Anterior cingulate cortex (tissue), 58 donors: ENCODE data around the gene RHOD.

Source experiments
- DNase-seq, 58 donors: peaks; one replicate each; lab custom pipeline; 2025; lab: John Stamatoyannopoulos, UW

Gene RHOD

DNA sequence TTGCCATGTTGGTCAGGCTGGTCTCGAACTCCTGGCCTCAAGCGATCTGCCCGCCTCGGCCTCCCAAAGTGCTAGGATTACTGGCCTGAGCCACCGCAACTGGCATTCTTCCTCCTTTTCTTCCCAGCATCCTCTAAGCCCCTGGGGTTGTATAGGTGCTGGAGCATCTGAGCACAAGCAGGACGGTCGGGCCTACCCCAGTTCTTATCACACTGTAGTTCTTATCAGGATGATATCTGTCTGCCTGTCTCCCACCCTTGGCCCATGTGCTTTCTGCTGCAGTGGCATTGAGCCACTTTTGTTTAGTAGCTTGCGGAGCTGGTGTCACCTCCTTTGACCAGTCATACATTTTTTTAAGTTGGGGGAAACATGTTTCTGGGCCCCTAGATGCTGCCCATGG is 1.9 kb downstream of the RHOD start:
- no peak for DNase-seq

DNA sequence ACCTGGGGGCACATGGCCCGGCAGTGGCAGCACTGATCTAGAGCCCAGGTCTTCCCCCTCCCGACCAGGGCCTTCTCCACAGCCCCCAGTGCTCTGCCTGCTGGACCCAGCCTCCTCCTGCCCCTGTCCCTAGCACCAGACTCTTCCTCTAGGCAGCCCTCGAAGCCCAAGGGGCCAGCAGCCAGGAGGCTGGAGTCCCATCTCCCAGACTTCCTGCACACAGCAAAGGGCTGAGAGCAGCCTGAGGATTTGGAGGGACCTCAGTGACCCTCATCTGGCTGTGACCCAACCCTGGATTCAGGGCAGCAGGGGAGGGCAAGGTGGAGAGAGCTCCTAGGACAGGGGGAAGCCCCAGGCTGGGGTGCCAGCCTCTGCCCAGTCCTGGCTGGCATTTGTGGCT is 3.0 kb downstream of the RHOD start:
- no peak for DNase-seq

DNA sequence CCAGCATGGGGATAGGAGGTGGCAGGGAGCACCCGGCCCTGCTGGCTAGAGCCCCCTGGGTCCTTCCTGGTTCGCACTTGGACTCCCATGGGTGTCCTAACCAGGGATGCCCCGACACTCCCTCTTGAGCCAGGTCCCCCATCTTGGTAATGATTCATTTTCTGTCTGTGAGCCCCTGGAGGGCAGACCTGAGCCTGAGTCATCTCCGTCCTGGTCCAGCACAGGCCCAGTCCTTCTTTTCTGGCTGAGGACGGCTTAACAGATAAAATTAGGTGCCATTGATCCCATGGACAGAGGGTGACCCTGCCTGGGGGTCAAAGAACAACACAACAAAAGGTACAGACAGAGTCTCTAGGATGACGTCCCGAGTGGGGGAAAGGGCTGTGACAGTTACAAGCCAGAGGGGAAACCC is 3.5 kb downstream of the RHOD start:
- no peak for DNase-seq

DNA sequence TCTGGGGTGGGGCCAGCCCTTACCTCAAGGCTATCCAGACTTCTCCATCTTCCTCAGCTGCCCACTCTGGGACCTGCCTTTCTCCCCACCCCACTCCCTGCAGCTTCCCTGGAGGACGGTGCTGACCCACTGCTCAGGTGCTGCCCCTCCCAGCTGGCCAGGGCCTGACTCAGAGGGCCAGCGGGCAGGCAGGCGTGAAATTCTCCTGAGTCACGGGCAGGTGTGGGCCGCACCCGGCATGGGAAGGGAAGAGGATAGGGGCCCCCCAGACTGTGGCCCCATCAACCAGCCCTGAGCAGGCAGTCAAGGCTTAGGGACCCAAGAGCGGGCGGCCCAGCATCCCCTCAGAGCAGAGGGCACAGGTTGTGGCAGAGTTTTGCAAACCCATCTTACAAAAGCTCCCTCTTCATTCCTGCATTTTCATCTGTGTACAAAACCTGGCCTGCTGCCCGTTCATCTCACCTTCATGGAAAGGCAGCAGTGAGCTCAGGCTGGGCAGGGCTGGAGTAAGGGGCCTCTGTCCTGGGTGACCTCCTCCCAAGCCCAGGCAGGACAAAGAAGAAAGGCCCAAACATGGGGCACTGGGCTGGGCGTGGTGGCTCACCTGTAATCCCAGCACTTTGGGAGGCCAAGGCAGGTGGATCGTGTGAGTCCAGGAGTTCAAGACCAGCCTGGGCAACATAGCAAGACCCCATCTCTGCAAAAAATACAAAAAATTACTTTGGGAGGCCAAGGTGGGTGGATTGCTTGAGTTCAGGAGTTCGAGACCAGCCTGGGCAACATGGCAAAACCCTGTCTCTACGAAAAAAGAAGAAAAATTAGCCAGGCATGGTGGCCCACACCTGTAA is 6.1 kb downstream of the RHOD start:
- DNase-seq, result no peak

DNA sequence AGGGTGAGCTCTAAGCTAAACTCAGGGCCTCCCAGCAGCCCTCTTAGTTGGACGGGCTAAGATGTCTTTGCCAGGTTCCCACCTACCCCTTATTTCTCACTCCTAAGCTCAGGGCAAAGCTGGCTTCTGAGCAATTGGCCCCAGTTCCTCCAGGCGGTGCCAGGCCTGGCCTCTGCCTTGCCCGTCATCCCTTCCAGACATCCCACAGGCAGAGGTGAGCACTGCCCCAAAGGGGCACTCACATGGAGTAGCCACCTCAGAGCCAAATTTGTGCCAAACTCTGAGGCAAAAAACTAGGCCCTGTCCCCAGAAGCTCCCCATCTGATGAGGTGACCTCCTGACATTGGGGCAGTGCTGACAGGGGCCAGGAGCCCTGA is 9.7 kb downstream of the RHOD start:
- no peak for DNase-seq

DNA sequence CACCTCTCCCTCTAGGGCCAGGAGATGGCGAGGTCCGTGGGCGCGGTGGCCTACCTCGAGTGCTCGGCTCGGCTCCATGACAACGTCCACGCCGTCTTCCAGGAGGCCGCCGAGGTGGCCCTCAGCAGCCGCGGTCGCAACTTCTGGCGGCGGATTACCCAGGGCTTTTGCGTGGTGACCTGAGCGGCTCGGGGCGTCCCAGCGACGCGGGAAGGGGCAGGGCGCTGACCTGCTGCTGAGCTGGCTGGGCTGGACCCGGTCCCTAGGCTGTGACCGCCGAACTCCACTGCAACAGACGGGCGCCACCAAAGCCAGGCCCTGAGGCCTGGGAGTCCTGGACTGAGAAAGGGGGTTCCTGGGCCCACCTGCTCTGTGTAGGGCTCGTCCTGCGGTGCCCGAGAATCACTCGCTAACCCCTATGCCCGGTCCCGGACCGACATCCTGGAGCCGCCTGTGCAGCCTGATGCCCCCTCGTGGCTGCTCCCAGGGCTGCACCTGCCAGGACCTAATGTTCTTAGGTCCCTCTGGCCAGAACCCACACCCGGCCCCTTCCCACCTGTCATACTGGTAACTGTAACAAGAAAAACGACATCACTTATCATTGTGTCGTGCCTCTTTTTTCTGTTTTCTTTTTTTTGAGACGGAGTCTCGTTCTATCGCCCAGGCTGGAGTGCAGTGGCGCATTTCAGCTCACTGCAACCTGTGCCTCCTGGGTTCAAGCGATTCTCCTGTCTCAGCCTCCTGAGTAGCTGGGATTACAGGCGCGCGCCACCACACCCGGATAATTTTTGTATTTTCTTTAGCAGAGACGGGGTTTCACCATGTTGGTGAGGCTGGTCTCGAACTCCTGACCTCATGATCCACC is 15.0 kb downstream of the RHOD start:
- peak in 48 of 58 donors; percentile 4 to 67 (median 24) for DNase-seq

DNA sequence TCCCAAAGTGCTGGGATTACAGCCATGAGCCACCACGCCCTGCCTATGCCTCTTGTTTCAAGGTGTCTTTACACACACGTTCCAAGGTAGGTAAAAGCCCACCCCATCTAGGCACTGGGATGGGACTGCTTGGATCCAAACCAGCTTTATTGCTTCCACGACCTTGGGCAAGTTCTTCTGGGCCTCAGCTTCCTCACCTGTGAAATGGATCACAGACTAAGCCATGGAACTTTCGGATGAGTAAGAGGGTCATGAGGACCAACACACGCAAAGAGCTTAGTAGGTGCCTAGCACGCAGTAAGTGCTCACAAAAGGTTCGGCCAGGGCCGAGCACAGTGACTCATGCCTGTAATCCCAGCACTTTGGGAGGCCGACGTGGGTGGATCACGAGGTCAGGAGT is 15.6 kb downstream of the RHOD start:
- DNase-seq, result no peak

DNA sequence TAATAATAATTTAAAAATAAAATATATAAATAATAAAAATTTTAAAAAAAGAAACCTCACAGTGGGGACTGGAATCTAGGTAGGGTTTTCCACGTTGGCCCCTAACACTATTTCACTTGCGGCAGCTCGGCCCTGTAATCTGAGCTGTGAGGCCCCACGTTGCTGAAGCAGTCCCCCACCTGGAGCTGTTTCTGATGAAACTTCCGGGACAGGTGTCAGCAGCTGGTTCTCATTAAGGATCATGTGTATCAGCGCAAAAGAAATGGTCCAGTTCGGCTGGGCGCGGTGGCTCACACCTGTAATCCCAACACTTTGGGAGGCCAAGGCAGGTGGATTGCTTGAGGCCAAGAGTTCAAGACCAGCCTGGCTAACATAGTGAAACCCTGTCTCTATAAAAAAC is 17.3 kb downstream of the RHOD start:
- DNase-seq, result no peak

DNA sequence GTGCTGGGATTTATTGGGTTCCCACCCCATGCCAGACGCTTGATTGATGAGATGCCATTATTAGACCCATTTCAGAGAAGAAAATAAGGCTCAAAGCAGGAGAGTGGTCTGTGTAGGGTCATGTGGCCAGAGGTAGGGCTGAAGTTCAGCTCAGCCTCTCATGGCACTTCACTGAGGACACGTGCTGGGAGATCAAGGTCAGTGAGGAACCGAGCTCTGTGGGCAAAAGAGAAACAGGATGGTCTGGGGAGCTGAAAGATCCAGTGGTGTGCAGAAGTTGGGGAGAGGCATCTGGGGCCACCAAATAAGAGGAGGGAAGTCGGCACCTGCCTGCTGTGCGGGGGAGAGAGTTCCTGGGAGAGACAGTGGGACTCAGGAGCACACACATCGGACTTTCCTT is 19.6 kb downstream of the RHOD start:
- no peak for DNase-seq

DNA sequence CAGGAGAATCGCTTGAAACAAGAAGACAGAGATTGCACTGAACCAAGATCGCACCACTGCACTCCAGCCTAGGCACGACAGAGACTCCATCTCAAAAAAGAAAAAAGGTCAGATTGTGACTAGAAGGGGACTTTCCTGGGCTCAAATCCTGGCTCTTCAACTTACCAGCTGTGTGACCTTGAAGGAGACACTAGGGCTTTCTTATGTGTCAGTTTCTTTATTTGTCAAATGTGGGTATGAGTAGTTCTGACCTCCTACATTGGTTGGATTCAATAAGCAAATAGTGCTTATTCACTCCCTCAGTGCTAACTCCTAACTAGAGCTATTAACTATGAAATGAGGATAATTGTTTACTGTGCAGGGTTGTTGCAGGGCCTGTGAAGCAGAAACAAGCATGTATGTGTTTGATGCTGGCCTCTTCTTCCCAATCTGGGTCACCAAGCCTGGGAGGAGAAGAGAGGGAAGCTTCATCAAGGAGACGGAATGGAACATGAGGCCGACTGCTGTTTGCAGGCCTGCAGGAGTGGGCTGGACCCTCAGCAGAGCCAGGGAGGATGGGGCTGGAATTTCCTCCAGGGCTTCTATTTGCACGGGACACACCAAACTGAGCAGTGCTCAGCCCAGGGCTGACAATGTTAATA is 22.5 kb downstream of the RHOD start:
- no peak for DNase-seq

DNA sequence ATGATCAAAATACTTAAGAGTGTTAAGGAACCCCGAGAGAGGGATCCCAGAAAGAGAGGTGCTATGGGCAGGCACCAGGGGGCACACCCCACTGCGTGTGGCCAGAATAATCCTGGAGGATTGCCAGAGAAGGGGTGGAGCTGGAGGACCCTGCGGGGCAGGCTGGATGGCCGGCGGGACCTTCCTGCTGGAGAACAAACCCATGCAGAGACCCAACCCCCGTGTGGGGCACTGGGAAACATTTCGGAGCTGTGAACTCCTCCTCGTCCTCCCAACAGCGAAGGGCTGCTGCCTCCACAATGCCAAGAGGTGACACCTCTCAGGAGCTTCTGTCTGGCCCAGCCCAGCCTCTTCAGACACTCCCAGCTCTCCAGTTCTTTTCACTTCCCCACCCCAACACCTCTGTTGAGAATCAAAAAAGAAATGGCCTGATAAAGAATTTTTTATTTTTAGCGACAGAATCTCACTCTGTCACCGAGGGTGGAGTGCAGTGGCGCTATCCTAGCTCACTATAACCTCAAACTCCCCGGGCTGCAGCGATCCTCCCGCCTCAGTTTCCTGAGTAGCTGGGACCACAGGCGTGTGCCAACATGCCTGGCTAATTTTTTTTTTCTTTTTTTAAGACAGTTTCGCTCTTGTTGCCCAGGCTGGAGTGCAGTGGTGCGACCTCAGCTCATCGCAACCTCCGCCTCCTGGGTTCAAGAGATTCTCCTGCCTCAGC is 25.6 kb downstream of the RHOD start:
- no peak for DNase-seq

DNA sequence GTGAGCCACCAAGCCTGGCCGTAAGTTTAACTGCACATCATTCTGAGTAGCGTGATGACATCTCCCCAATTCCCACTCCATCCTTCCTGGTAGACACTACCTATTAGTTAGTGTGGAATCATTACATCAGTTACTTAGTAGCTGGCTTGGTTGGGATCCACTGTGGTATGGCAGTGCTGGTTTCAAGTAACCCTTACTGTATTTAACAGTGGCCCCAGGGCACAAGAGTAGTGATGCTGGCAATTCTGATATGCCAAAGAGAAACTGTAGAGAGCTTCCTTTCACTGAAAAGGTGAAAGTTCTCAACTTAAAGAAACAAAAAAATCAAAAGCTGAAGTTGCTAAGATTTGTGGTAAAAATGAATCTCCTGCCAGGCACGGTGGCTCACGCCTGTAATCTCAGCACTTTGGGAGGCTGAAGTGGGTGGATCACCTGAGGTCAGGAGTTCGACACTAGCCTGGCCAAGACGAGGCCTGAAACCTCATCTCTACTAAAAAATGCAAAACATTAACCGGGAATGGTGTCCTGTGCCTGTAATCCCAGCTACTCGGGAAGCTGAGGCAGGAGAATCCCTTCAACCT is 27.2 kb downstream of the RHOD start:
- no peak for DNase-seq

DNA sequence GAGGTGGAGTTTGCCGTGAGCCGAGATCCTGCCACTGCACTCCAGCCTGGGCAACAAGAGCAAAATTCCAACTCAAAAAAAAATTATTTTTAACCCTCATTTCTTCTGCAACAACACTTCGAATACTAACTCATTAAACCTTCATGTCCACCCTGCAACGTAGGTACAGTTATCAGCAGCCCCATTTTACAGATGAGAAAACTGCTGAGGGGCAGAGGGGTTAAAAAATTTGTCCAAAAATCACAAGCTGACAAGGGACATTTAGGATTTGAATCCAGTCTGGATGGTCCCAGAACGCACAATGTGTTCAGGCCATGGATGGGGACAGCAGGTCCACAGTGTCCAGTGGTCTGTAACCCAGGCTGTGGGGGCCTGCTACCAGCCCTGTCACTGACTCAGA is 29.0 kb downstream of the RHOD start:
- DNase-seq, result no peak

DNA sequence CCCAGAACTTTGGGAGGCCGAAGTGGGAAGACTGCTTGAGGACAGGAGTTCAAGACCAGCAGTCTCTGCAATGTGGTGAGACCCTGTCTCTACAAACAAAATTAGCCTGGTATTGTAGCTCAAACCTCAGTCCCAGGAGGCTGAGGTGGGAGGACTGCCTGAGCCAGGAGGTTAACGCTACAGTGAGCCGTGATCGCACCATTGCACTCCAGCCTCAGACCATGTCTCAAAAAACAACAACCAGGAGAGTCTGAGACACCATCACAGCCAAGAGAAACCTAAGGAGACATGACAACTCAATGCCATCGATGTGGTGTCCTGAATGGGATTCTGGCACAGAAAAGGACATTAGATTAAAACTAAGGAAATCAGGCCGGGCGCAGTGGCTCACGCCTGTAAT is 34.1 kb downstream of the RHOD start:
- no peak for DNase-seq

DNA sequence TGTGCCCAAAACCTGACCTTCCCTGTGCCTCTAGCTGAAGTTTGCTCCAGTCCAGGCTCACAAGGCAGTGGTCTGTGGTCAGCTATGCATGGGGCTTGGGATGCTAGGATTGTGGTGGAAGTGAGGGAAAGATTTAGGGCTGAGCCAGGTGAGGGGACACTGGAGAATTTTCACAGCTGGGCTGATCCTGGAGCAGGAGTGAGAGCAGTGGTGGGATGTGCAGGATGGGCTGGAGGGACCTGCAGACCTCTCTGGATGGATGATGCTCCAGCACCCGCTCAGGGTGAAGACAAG is 38.5 kb downstream of the RHOD start:
- DNase-seq, result no peak

DNA sequence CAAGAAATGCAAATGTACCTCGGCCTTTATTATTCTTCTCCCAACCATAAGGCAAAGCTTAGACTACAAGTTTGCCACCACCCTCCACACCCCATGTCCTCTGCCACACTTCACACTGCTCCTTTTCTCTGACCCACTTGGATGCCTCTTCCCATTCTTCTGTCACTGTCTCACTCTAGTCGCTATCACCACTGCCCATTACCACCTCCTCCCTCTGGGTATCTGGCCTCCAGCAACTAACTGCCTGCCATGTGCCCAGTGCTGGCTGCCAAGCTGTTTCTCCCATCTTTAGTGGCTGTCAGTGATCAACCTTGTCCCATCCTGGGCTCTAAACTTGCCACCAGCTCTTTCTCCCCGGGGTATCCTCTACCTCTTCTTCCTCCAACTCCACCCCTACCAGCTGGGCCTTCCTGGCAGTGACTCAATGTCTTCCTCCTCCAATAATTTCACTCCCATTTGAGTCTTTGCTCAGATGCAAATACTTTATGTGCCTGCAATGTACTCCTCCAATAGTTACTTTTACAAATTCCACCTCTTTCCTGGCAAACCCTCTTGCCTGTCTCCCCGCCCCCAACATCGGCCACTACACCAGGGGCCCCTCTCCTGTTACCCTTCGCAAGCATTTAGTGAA is 42.3 kb downstream of the RHOD start:
- DNase-seq, result no peak

DNA sequence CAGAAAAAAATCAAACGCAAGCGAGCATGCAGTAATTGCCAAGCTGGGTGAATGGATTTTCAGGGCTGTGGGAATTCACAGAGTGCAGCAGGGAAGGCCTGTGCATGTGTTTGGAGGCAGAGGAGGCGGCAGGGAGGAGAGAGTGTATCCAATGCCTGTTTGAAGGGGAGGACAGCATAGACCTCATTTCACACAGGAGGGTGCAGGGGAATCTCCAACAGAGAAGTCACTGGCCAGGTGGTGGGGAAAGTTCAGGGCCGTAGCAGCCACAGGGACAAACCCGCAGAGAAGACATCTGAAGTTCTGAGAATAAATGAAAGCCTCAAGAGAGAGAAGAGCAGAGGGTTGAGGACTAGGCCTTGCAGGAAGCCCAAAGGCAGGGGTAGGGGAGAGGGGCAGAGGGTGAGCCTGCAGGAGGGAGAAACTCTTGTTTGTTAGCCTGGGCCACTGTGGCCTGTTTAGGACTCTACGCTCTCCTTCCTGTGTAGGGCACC is 43.2 kb downstream of the RHOD start:
- DNase-seq, result no peak

DNA sequence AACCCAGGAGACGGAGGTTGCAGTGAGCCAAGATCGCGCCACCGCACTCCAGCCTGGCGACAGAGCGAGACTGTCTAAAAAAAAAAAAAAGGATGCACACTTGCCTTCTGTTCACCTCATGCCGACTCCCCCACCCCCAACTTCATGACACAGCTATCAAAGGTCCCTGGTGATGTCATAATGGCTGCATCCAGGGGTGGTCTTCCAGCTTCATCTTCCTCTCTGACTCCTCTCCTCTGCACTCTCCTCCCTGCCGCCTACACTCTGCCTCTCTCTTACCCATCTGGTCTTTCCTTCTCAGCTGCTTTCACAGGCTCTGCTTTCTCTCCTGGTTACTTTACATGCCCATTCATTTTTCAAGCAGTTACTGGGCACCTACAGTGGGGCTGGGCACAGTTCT is 46.0 kb downstream of the RHOD start:
- DNase-seq, result no peak

DNA sequence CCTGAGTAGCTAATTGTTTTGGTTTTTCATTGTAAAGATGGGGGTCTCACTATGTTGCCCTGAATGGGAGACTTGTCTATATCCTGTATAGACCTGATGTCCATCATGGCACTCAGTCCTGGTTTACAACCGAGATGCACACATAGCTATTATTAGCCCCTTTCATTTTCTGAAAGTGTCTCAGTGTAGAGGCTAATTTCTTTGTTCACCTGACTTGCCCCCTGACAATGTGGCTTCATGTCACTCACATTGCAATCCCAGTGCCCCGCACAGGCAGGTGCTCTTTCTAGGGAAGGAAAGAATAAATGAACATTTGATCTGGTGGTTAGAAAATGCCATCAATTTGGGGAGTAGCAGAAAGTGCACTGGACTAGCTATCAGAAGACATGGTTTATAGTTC is 49.3 kb downstream of the RHOD start:
- no peak for DNase-seq

DNA sequence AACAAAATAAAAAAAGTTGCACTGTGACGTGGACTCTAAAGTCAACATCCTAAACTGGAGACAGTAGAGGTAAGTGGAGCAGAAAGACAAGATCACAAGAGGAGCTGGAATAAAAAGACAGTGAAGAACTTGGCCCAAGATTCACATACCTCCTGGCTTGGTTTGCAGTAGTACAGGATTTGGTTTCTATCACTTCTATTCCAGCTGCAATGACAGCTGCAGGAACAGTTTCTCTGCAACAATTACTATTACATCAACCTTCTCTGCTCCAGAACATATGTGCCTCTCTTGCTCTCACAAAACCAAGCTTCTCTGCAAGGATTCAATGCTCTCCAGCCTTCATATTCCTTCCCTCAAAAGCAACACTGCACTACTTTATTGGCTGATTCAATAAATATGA is 54.6 kb downstream of the RHOD start:
- no peak for DNase-seq
